GM23338 (cell line): Measurements from ENCODE around the gene HLCS. TPM values are rescaled to one million over a fixed set of nuclear protein-coding genes. Genes with fewer than 3 reads are reported as not detected.

Source experiments
- ATAC-seq: fragments of 200-7000 bp; cut with Tn5 transposase; 3 replicates; pipeline ENCODE4 v1.9.1; 2020
- DNase-seq: peaks from one replicate; pipeline ENCODE4 v3.0.0-alpha.2; 2015; ENCODE audit warnings: low spot score
- H2AFZ ChIP-seq: fragments of 200-600 bp; sonication (generic); 2 replicates; pipeline ENCODE4 v1.8.0; 2016; ENCODE audit warnings: antibody characterized with exemption, mild to moderate bottlenecking, moderate library complexity
- H3F3A ChIP-seq: fragments of 200-600 bp; sonication (generic); replicated peaks from 2 replicates; pipeline ENCODE4 v1.8.0; 2017; ENCODE audit warnings: antibody characterized with exemption, mixed run types, low read depth
- H3K27ac ChIP-seq: fragments of 200-600 bp; sonication (generic); 2 replicates; pipeline ENCODE4 v1.6.1; 2016; ENCODE audit warnings: low read depth
- H3K27me3 ChIP-seq: fragments of 200-600 bp; sonication (generic); 2 replicates; pipeline ENCODE4 v1.8.0; 2016; ENCODE audit warnings: mild to moderate bottlenecking, mixed run types, moderate library complexity; ENCODE audit not compliant: insufficient read depth
- H3K36me3 ChIP-seq: fragments of 200-600 bp; sonication (generic); 2 replicates; pipeline ENCODE4 v1.8.0; 2016; ENCODE audit warnings: mild to moderate bottlenecking; ENCODE audit not compliant: insufficient read depth
- H3K4me1 ChIP-seq: fragments of 200-600 bp; sonication (generic); 2 replicates; pipeline ENCODE4 v1.8.0; 2016; ENCODE audit warnings: mild to moderate bottlenecking, moderate library complexity; ENCODE audit not compliant: insufficient read depth
- H3K4me2 ChIP-seq: fragments of 200-600 bp; sonication (generic); 2 replicates; pipeline ENCODE4 v1.7.1; 2017; ENCODE audit warnings: mixed run types
- H3K4me3 ChIP-seq: fragments of 200-600 bp; sonication (generic); 2 replicates; pipeline ENCODE4 v1.6.1; 2016; ENCODE audit warnings: mixed run types
- H3K79me2 ChIP-seq: fragments of 200-600 bp; sonication (generic); replicated peaks from 2 replicates; pipeline ENCODE4 v1.8.0; 2017; ENCODE audit warnings: mild to moderate bottlenecking; ENCODE audit not compliant: insufficient read depth
- H3K9me2 ChIP-seq: fragments of 200-600 bp; sonication (generic); 2 replicates; pipeline ENCODE4 v1.8.0; 2017; ENCODE audit not compliant: insufficient read depth
- H4K20me1 ChIP-seq: fragments of 200-600 bp; sonication (generic); replicated peaks from 2 replicates; pipeline ENCODE4 v1.8.0; 2017; ENCODE audit warnings: mild to moderate bottlenecking; ENCODE audit not compliant: insufficient read depth
- H3K27ac Mint-ChIP-seq: 2 replicates; pipeline ENCODE4 v1.8.0; 2020; ENCODE audit warnings: inconsistent platforms, mild to moderate bottlenecking, moderate library complexity, mixed read lengths
- H3K27me3 Mint-ChIP-seq: 3 replicates; pipeline ENCODE4 v1.8.0; 2022; ENCODE audit warnings: low read depth, mild to moderate bottlenecking, moderate library complexity, mixed read lengths, inconsistent platforms; ENCODE audit not compliant: insufficient read depth, poor library complexity
- H3K36me3 Mint-ChIP-seq: 3 replicates; pipeline ENCODE4 v1.8.0; 2021; ENCODE audit warnings: low read depth, mild to moderate bottlenecking, inconsistent platforms, moderate library complexity, mixed read lengths
- H3K4me1 Mint-ChIP-seq: 3 replicates; pipeline ENCODE4 v1.8.0; 2020; ENCODE audit warnings: mild to moderate bottlenecking, inconsistent platforms, mixed read lengths
- H3K4me3 Mint-ChIP-seq: 3 replicates; pipeline ENCODE4 v1.8.0; 2021; ENCODE audit warnings: moderate library complexity, mild to moderate bottlenecking, inconsistent platforms, mixed read lengths
- H3K9me3 Mint-ChIP-seq: 3 replicates; pipeline ENCODE4 v1.8.0; 2020; ENCODE audit warnings: moderate library complexity, mild to moderate bottlenecking, inconsistent platforms, mixed read lengths
- CREB1 ChIP-seq: fragments of 250-450 bp; sonication (Bioruptor Pico); IDR thresholded peaks from 2 replicates; pipeline ENCODE4 v1.5.0; 2020; ENCODE audit warnings: low read depth, mild to moderate bottlenecking, moderate library complexity
- EZH2 ChIP-seq: fragments of 200-600 bp; sonication (generic); IDR thresholded peaks from one replicate; pipeline ENCODE4 v1.8.0; 2017; ENCODE audit warnings: antibody characterized with exemption, mild to moderate bottlenecking, low read depth; ENCODE audit not compliant: unreplicated experiment
- EZH2phosphoT487 ChIP-seq: fragments of 200-600 bp; sonication (generic); IDR thresholded peaks from one replicate; pipeline ENCODE4 v1.8.1; 2018; ENCODE audit warnings: antibody characterized with exemption; ENCODE audit not compliant: unreplicated experiment
- JUNB ChIP-seq: IDR thresholded peaks from one replicate; pipeline ENCODE4 v1.6.1; 2016; ENCODE audit warnings: antibody characterized with exemption; ENCODE audit not compliant: unreplicated experiment
- NANOG ChIP-seq: IDR thresholded peaks from 2 replicates; pipeline ENCODE4 v1.6.1; 2016; ENCODE audit warnings: antibody characterized with exemption, borderline replicate concordance
- POLR2AphosphoS5 ChIP-seq: IDR thresholded peaks from 2 replicates; pipeline ENCODE4 v1.6.1; 2016; ENCODE audit warnings: antibody characterized with exemption, low read depth
- STAT1 ChIP-seq: IDR thresholded peaks from one replicate; pipeline ENCODE4 v1.6.1; 2016; ENCODE audit warnings: antibody characterized with exemption; ENCODE audit not compliant: unreplicated experiment
- ZNF114 ChIP-seq: fragments of 250-450 bp; sonication (Bioruptor Pico); IDR thresholded peaks from 2 replicates; pipeline ENCODE4 v1.5.0; 2020; ENCODE audit warnings: mild to moderate bottlenecking, moderate library complexity
- ZNF331 ChIP-seq: fragments of 250-450 bp; sonication (Bioruptor Pico); IDR thresholded peaks from 2 replicates; pipeline ENCODE4 v1.5.0; 2020; ENCODE audit warnings: low read depth, mild to moderate bottlenecking, moderate library complexity
- polyA plus RNA-seq: library from polyadenylated mRNA; unstranded; fragments of >200 nt; fragmentation: Nextera tagmentation; extraction: Ambion mirVana; gene quantifications from 2 replicates; pipeline ENCODE4 v1.2.1, GENCODE V29; 2016
- total RNA-seq: library from RNA; depleted of rRNA; stranded (reverse); fragments of >200 nt; shearing (Covaris generic); gene quantifications from 2 replicates; pipeline ENCODE4 v1.2.3, GENCODE V29; 2014
- TF ChIP-seq, protein P1 (sequence below), 2 experiments: fragments of 200-600 bp in 1 of 2; sonication (generic) in 1 of 2; conservative IDR thresholded peaks; 2 replicates each; pipeline versions ENCODE4 v1.5.1 to v1.6.1; 2016 to 2017; ENCODE audit warnings: antibody characterized with exemption in 2 of 2, low read depth in 2 of 2, mild to moderate bottlenecking in 2 of 2, moderate library complexity in 1 of 2
- TF ChIP-seq, protein P2 (sequence below): IDR thresholded peaks from 2 replicates; pipeline ENCODE4 v1.6.1; 2016; ENCODE audit warnings: antibody characterized with exemption
- TF ChIP-seq, protein P3 (sequence below): IDR thresholded peaks from one replicate; pipeline ENCODE4 v1.6.1; 2018; ENCODE audit warnings: antibody characterized with exemption; ENCODE audit not compliant: unreplicated experiment
- TF ChIP-seq, protein P4 (sequence below): fragments of 250-450 bp; sonication (Bioruptor Pico); IDR thresholded peaks from 2 replicates; pipeline ENCODE4 v1.5.0; 2020; ENCODE audit warnings: mild to moderate bottlenecking, moderate library complexity

The HLCS gene
- total and polyA plus RNA-seq, 2 experiments from 2014 or later = 6.1 to 14.7 TPM

DNA sequence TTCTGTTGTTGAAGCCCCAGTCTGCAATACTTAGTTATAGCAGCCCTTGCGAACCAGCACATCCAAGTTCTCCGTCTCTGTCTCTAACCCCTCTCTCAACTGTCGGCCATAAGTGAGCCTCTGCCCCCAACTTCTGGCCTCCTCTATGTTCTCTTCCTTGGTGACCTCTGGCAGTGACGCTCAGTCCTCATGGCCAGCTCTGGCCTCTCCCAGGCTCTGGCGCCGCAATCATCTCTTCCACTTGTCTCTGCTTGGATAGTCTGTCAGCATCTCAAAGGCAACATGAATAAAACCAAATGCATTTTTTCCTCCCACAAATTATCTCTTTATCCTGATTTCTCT is 8.4 kb upstream of the HLCS start:
- no peaks in the 10 kb centered on the region for H3K79me2 ChIP-seq
- ATAC-seq (no peak), DNase-seq (no peak)
- H3F3A ChIP-seq = no peaks in the 10 kb centered on the region
- no peaks in the 10 kb centered on the region for H4K20me1 ChIP-seq
- Mint-ChIP-seq H3K9me3 (no peaks in the 10 kb centered on the region), H3K27me3 (peaks cover 11% of the 10 kb centered on the region), H3K36me3 (no peaks in the 10 kb centered on the region), H3K27ac (no peak overlapping the region), H3K4me1 (peaks cover 12% of the 10 kb centered on the region), H3K4me3 (no peak overlapping the region)
- no peaks in the 10 kb centered on the region for H3K36me3 ChIP-seq
- H3K9me2 ChIP-seq = no peaks in the 10 kb centered on the region
- no peak overlapping the region for H3K27ac ChIP-seq
- no peak overlapping the region for H3K4me2 ChIP-seq
- H3K27me3 ChIP-seq = peaks cover 6% of the 10 kb centered on the region
- H2AFZ ChIP-seq = no peak overlapping the region
- TF ChIP-seq CREB1 (CRISPR knock-in tag) = no peak
- TF ChIP-seq, protein P1, sequence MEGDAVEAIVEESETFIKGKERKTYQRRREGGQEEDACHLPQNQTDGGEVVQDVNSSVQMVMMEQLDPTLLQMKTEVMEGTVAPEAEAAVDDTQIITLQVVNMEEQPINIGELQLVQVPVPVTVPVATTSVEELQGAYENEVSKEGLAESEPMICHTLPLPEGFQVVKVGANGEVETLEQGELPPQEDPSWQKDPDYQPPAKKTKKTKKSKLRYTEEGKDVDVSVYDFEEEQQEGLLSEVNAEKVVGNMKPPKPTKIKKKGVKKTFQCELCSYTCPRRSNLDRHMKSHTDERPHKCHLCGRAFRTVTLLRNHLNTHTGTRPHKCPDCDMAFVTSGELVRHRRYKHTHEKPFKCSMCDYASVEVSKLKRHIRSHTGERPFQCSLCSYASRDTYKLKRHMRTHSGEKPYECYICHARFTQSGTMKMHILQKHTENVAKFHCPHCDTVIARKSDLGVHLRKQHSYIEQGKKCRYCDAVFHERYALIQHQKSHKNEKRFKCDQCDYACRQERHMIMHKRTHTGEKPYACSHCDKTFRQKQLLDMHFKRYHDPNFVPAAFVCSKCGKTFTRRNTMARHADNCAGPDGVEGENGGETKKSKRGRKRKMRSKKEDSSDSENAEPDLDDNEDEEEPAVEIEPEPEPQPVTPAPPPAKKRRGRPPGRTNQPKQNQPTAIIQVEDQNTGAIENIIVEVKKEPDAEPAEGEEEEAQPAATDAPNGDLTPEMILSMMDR (conservative IDR thresholded peaks at IDR 0.05; ENCODE audit: low read depth in 2 of 2) = no peak
- TF ChIP-seq, protein P2, sequence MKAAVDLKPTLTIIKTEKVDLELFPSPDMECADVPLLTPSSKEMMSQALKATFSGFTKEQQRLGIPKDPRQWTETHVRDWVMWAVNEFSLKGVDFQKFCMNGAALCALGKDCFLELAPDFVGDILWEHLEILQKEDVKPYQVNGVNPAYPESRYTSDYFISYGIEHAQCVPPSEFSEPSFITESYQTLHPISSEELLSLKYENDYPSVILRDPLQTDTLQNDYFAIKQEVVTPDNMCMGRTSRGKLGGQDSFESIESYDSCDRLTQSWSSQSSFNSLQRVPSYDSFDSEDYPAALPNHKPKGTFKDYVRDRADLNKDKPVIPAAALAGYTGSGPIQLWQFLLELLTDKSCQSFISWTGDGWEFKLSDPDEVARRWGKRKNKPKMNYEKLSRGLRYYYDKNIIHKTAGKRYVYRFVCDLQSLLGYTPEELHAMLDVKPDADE = no peak
- TF ChIP-seq POLR2AphosphoS5 = no peak
- TF ChIP-seq, protein P3, sequence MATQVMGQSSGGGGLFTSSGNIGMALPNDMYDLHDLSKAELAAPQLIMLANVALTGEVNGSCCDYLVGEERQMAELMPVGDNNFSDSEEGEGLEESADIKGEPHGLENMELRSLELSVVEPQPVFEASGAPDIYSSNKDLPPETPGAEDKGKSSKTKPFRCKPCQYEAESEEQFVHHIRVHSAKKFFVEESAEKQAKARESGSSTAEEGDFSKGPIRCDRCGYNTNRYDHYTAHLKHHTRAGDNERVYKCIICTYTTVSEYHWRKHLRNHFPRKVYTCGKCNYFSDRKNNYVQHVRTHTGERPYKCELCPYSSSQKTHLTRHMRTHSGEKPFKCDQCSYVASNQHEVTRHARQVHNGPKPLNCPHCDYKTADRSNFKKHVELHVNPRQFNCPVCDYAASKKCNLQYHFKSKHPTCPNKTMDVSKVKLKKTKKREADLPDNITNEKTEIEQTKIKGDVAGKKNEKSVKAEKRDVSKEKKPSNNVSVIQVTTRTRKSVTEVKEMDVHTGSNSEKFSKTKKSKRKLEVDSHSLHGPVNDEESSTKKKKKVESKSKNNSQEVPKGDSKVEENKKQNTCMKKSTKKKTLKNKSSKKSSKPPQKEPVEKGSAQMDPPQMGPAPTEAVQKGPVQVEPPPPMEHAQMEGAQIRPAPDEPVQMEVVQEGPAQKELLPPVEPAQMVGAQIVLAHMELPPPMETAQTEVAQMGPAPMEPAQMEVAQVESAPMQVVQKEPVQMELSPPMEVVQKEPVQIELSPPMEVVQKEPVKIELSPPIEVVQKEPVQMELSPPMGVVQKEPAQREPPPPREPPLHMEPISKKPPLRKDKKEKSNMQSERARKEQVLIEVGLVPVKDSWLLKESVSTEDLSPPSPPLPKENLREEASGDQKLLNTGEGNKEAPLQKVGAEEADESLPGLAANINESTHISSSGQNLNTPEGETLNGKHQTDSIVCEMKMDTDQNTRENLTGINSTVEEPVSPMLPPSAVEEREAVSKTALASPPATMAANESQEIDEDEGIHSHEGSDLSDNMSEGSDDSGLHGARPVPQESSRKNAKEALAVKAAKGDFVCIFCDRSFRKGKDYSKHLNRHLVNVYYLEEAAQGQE = no peak
- no peak for TF ChIP-seq ZNF114
- TF ChIP-seq ZNF331 (CRISPR knock-in tag) = no peak
- TF ChIP-seq JUNB = no peak
- no peak for TF ChIP-seq STAT1
- no peak for TF ChIP-seq NANOG
- TF ChIP-seq, protein P4, sequence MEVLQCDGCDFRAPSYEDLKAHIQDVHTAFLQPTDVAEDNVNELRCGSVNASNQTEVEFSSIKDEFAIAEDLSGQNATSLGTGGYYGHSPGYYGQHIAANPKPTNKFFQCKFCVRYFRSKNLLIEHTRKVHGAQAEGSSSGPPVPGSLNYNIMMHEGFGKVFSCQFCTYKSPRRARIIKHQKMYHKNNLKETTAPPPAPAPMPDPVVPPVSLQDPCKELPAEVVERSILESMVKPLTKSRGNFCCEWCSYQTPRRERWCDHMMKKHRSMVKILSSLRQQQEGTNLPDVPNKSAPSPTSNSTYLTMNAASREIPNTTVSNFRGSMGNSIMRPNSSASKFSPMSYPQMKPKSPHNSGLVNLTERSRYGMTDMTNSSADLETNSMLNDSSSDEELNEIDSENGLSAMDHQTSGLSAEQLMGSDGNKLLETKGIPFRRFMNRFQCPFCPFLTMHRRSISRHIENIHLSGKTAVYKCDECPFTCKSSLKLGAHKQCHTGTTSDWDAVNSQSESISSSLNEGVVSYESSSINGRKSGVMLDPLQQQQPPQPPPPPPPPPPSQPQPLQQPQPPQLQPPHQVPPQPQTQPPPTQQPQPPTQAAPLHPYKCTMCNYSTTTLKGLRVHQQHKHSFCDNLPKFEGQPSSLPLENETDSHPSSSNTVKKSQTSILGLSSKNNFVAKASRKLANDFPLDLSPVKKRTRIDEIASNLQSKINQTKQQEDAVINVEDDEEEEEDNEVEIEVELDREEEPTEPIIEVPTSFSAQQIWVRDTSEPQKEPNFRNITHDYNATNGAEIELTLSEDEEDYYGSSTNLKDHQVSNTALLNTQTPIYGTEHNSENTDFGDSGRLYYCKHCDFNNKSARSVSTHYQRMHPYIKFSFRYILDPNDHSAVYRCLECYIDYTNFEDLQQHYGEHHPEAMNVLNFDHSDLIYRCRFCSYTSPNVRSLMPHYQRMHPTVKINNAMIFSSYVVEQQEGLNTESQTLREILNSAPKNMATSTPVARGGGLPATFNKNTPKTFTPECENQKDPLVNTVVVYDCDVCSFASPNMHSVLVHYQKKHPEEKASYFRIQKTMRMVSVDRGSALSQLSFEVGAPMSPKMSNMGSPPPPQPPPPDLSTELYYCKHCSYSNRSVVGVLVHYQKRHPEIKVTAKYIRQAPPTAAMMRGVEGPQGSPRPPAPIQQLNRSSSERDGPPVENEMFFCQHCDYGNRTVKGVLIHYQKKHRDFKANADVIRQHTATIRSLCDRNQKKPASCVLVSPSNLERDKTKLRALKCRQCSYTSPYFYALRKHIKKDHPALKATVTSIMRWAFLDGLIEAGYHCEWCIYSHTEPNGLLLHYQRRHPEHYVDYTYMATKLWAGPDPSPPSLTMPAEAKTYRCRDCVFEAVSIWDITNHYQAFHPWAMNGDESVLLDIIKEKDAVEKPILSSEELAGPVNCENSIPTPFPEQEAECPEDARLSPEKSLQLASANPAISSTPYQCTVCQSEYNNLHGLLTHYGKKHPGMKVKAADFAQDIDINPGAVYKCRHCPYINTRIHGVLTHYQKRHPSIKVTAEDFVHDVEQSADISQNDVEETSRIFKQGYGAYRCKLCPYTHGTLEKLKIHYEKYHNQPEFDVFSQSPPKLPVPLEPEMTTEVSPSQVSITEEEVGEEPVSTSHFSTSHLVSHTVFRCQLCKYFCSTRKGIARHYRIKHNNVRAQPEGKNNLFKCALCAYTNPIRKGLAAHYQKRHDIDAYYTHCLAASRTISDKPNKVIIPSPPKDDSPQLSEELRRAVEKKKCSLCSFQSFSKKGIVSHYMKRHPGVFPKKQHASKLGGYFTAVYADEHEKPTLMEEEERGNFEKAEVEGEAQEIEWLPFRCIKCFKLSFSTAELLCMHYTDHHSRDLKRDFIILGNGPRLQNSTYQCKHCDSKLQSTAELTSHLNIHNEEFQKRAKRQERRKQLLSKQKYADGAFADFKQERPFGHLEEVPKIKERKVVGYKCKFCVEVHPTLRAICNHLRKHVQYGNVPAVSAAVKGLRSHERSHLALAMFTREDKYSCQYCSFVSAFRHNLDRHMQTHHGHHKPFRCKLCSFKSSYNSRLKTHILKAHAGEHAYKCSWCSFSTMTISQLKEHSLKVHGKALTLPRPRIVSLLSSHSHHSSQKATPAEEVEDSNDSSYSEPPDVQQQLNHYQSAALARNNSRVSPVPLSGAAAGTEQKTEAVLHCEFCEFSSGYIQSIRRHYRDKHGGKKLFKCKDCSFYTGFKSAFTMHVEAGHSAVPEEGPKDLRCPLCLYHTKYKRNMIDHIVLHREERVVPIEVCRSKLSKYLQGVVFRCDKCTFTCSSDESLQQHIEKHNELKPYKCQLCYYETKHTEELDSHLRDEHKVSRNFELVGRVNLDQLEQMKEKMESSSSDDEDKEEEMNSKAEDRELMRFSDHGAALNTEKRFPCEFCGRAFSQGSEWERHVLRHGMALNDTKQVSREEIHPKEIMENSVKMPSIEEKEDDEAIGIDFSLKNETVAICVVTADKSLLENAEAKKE = no peak
- TF ChIP-seq EZH2 = no peak
- no peak for TF ChIP-seq EZH2phosphoT487
- no peak overlapping the region for H3K4me3 ChIP-seq
- peaks cover 6% of the 10 kb centered on the region; the same call in 1 of the 2 replicates for H3K4me1 ChIP-seq
